IPS-11a (cell line): Measurements from ENCODE around the gene CNTRL.
"Not testable (repeated sequence)": the region's sequence is repeated elsewhere in the genome, so short reads cannot be mapped to it uniquely, and the experiment has no call there.

Experiments
- H3K4me3 ChIP-seq: one replicate; pipeline ENCODE4 v1.5.1; 2013; ENCODE audit warnings: low read depth, low read length, control low read depth

CNTRL gene

DNA sequence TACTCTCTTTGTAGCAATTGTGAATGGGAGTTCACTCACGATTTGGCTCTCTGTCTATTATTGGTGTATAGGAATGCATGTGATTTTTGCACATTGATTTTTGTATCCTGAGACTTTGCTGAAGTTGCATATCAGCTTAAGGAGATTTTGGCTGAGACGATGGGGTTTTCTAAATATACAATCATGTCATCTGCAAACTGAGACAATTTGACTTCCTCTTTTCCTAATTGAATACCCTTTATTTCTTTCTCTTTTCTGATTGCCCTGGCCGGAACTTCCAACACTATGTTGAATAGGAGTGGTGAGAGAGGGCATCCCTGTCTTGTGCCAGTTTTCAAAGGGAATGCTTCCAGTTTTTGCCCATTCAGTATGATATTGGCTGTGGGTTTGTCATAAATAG lies 54.6 kb downstream of the CNTRL start:
- not testable (repeated sequence) for H3K4me3 ChIP-seq

DNA sequence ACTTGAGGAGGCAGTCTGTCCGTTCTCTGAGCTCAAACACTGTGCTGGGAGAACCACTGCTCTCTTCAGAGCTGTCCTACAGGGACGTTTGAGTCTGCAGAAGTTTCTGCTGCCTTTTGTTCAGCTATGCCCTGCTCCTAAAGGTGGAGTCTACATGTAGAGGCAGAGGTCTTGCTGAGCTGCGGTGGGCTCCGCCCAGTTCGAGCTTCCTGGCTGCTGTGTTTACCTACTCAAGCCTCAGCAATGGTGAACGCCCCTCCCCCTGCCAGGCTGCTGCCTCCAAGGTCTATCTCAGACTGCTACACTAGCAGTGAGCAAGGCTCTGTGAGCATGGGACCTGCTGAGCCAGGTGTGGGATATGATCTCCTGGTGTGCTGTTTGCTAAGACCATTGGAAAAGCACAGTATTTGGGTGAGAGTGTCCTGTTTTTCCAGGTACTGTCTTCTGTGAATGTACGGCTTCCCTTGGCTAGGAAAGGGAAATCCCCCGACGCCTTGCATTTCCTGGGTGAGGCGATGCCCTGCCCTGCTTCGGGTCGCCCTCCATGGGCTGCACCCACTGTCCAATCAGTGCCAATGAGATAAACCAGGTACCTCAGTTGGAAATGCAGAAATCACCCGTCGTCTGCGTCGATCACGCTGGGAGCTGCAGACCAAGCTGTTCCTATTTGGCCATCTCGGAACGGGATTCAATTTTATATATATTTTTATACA lies 58.5 kb downstream of the CNTRL start:
- H3K4me3 ChIP-seq, result no peak overlapping the region

DNA sequence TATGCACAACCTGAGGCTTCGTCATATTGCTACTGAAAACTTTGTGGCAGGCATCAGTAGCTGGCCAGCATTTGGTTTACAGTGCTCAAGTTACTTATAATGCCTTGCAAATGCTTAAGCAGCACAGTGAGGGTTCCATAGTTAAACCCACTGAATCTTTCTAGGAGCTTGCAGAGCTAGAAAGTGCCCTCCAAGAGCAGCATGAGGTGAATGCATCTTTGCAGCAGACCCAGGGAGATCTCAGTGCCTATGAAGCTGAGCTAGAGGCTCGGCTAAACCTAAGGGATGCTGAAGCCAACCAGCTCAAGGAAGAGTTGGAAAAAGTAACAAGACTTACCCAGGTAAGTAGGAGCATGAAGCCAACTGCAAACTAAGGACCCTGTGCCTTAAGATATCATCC lies 60.9 kb downstream of the CNTRL start:
- no peak overlapping the region for H3K4me3 ChIP-seq

DNA sequence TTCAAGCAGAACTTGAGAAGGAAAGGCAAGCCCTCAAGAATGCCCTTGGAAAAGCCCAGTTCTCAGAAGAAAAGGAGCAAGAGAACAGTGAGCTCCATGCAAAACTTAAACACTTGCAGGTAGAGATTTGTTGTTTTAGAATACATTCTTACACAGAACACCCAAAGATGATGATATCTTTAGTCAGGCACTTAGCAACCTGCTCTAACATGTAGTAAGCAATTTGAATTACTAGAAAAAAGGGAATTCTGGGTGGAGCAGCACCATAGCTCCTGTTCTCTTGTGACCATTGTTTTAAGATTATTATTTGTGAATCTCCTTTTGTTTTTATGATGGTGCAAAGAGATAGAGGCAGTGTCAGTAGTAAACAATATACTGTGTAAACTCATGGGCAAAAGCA lies 63.8 kb downstream of the CNTRL start:
- no peak overlapping the region for H3K4me3 ChIP-seq

DNA sequence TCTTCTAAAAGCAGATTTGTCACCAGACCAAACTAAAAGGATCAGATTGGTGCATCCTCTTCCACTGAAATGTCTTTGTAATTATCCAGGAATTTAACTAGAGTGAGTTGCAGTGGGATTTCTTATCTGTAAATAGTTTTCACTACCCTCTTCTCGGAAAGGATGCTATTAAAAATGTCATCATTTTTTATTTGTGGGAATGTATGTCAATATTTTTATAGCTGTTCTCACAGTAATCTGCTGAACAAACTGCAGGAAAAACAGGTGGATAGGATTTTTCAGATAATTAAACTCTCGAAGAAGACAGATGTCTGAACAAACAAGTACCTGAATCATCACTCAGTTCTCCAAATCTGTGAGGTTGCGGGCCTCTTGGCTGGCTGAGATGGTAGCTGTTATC lies 64.2 kb downstream of the CNTRL start:
- H3K4me3 ChIP-seq, result no peak overlapping the region

DNA sequence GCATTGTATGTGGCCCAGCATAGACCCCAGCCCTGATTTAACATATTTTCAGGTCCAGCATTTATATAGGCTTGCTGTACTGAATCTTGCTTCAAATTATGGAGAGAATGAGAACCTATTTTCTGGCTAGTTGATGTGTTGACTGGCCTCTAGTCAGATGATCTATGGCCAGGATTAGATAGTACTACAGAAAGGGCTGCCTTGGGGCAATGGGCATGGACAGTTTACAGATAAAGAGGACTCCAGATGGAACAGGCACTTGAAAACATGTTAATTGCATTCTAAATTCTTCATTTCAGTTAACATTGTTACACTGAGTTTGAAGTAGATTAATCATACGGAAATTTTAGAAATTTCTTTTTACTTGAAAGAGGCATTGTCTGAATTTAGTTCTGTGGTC lies 65.4 kb downstream of the CNTRL start:
- H3K4me3 ChIP-seq, result no peak overlapping the region

DNA sequence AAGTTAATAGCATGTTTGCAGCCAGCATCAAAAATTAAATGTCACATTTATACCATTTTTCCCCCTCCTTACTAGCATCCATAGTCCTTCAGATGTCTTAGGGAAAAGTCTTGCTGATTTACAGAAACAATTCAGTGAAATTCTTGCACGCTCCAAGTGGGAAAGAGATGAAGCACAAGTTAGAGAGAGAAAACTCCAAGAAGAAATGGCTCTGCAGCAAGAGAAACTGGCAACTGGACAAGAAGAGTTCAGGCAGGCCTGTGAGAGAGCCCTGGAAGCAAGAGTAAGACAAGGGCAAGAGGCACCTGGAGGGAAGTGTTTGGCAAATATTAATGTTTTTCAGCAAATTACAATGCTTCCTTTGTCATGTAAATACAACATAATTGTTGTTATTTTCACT lies 66.6 kb downstream of the CNTRL start:
- H3K4me3 ChIP-seq, result no peak overlapping the region

DNA sequence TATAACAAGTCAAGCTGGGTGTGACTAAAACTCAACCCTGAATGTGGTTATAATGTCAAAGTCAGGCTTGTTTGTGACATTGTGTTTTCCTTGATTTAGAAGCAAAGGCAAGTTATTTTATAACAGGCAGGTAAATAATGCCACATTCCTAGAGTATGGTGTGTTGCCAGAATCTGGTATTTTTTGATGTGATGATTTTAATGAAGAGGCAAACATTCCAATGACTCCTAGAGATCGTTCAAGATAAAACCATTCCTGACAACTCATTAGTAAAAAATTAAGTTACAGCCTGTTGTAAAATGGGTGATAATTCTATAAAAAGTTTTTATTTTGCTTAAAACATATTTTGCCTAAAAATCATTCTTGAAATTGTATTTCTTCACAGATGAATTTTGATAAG lies 67.0 kb downstream of the CNTRL start:
- H3K4me3 ChIP-seq, result no peak overlapping the region

DNA sequence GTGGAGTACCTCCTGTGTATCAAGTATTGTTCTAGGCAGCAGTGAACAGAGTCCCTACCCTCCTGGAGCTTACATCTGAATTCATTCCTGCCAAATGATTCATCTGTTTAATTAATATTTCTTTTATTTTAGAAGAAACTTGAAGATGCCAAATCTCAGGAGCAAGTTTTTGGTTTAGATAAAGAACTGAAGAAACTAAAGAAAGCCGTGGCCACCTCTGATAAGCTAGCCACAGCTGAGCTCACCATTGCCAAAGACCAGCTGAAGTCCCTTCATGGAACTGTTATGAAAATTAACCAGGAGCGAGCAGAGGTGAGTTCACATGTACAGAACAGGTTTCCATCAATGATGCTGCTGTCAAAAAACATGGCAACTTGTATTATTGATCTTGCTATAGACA lies 69.0 kb downstream of the CNTRL start:
- no peak overlapping the region for H3K4me3 ChIP-seq

DNA sequence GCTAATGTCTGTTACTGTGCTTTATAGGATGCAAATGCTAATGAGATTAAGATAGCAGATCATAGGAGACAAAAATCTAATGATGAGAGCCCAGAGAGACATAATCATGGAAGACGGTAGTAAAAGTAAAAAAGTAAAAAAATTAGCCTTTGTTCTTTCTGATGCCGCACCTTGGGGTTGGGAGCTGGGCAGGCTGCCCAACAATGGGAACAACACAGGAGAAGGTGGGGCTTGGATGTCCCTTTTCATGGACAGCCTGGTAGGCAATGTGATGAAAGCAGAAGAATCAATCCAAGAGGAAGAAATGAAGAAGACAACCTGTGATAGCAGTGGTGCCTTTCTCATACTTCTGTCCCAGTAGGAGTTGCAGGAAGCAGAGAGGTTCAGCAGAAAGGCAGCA lies 69.7 kb downstream of the CNTRL start:
- H3K4me3 ChIP-seq, result no peak overlapping the region

DNA sequence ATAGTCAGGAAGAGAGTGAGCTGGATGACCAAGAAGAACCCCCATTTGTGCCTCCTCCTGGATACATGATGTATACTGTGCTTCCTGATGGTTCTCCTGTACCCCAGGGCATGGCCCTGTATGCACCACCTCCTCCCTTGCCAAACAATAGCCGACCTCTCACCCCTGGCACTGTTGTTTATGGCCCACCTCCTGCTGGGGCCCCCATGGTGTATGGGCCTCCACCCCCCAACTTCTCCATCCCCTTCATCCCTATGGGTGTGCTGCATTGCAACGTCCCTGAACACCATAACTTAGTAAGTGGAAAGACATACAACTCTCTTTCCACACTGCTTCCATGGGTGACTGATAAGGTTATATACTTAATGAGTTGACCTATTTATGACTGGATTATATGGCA lies 75.4 kb downstream of the CNTRL start:
- H3K4me3 ChIP-seq, result no peak overlapping the region

DNA sequence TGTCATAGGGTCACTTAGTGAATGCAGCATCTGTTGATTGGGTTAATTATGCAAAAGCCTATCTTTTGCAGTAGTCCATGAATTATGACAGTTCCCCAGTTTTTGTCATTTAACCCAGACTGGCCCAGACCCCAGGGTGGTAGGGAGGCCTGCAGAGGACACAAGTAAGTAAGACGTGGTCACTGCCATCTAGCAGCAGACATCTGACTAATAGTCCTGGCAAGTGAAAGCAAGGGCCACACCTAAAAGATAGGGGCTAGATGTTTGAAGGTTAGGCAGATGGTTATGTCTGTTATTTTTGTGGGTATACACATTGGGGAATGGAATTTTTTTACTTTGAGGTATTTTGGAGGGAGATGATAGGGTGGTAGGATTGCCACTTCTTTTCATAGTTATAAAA lies 78.9 kb downstream of the CNTRL start:
- no peak overlapping the region for H3K4me3 ChIP-seq

DNA sequence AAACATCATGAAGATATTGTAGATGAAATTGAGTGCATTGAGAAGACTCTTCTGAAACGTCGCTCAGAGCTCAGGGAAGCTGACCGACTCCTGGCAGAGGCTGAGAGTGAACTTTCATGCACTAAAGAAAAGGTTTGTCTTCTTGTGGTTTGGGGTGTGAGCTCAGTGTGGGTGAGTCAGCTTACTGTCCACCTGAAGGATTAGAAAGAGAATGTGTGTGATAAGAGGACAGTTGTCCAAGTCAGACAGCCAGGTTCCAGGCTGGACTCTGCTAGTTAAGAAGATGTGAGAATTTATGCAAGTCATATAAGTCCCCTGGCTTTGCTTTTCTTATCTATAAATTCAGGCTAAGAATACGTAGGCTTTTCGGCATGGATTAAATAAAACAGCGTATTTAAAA lies 80.0 kb downstream of the CNTRL start:
- H3K4me3 ChIP-seq, result no peak overlapping the region

DNA sequence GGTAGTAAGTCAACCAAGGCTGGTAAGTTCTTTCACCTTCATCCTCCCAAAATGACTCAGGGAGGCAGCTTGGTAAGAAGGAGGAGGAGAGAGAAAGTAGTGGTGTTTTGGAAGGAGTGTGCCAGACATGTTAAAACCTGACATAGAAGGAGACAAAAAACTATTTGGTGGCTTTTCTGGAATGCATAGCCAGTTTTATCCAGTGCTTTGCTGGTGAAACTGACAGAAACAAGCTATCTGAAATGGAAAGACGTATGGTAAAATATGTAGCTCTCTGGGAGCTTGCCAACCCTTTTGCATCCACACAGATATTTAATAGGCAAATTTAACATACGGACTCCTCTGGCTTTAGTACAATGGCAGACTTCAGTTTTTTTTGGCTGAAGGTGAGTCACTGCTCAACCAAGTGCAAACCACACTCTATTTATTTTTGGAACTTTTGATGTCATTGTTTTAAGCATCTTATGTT lies 81.5 kb downstream of the CNTRL start:
- H3K4me3 ChIP-seq, result no peak overlapping the region

DNA sequence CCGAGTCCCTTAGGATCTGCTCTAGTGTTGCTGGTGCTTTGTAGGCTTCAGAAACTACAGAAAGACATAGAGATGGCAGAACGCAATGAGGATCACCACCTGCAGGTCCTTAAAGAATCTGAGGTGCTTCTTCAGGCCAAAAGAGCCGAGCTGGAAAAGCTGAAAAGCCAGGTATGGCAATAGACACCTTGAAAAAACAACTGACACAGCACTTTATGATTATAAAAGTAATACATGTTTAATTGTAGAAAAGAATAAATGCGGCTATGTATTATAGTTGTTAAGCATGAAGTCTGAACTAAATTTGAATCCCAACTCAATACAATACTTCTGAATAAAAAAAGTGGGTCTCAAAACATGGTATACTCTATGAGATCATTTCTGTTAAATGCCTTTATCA lies 83.2 kb downstream of the CNTRL start:
- H3K4me3 ChIP-seq, result no peak overlapping the region

DNA sequence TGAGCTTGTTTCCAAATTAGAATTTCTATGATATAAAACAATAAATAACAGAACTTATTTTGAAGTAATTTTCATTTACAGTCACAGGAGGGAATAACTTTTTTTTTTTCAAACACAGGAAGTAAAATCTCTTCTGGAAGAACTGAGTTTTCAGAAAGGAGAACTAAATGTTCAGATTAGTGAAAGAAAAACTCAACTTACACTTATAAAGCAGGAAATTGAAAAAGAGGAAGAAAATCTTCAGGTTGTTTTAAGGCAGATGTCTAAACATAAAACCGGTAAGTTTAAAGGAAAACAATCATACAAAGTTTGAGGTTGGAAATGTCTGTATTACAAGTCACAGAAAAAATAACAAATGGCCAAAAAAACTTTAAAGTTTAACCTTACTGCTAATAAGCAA lies 85.3 kb downstream of the CNTRL start:
- H3K4me3 ChIP-seq, result no peak overlapping the region

DNA sequence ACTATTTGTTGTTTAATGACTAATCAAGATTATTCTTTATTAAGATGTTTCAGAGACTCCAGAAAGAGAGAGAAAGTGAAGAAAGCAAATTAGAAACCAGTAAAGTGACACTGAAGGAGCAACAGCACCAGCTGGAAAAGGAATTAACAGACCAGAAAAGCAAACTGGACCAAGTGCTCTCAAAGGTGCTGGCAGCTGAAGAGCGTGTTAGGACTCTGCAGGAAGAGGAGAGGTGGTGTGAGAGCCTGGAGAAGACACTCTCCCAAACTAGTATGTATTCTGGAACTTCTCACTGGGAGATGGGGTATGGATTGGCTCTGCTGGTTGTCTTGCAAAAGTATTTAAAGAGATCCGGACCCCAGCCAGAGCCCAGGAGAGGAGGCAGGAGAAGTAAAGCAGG lies 93.3 kb downstream of the CNTRL start:
- H3K4me3 ChIP-seq, result no peak overlapping the region

DNA sequence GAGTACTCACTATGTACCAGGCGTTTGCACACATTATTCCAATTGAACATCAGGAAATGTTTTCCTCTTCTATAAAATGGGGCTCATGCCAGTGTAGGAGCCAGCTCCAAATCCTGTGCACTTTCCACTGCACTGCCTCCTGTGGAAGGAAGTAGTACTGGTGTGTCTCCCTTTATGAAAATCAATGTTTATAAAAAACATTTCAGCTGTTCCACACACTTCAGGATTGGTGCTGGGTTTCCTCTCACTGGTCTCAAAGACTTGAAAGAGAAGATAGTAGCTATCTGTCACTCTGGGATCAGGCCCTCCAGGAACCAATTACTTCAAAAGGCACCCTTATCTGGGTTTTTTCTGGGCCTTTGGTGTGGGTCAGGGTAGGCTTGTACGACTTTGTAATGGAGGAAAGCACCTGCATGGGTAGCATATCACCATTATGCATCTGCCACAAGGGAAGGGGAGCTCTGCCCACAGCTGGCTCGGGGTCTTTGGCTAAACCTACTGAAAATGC lies 94.4 kb downstream of the CNTRL start:
- H3K4me3 ChIP-seq, result no peak overlapping the region

DNA sequence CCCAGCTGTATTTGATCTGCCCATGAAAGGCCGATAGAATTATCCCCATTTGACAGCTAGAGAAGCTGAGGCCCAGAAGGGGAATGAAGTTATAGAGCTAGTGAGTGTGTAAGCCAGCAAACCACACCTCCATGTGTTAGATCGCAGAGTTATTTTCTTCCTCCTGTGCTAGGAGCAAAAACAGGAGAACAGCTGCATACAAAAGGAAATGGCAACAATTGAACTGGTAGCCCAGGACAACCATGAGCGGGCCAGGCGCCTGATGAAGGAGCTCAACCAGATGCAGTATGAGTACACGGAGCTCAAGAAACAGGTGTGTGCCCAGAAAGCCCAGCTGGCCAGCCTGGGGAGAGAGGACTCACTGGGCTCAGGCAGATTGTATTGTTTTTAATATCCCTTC lies 96.5 kb downstream of the CNTRL start:
- no peak overlapping the region for H3K4me3 ChIP-seq

DNA sequence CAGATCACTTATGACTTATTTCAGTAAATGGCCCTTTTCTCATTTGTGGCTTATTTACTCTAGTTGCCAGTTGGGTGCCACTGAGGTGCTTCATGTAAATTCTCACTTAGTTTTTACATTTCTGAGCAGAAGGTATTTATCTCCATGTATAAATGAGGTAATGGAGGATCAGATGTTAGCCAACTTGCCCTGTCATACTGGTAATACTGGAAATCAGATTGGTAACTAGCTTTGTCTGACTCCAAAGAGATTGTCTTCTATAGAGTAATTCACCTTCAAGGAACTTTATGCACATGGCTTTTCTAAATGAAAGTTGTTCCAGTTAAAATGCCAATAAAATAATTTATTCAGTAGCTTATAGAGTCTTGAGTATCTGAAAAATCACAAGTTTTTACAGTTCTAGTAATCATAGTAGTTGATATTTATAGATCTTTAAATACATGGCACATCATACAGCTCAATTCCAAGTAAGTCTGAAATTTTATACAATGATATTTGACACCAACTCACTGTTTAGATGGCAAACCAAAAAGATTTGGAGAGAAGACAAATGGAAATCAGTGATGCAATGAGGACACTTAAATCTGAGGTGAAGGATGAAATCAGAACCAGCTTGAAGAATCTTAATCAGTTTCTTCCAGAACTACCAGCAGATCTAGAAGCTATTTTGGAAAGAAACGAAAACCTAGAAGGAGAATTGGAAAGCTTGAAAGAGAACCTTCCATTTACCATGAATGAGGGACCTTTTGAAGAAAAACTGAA lies 98.2 kb downstream of the CNTRL start:
- no peak overlapping the region for H3K4me3 ChIP-seq

DNA sequence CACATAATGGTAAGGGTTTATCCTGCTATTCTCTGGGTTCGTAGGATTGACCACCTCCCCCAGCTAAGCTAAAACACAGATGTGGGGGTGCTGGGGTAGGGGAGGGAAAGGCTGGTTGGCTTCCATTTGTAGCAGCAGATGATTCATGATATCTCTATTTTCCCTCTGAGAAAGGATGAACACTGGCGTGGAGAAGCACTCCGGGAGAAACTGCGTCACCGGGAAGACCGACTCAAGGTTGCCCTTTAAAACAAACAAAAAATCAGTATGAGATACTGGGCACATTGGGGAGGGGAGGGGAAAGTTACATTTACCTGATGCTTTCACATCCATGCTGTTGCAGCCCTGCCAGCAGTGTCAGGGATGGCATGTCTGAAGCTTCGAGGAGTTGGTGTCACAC lies 98.7 kb downstream of the CNTRL start:
- no peak overlapping the region for H3K4me3 ChIP-seq

DNA sequence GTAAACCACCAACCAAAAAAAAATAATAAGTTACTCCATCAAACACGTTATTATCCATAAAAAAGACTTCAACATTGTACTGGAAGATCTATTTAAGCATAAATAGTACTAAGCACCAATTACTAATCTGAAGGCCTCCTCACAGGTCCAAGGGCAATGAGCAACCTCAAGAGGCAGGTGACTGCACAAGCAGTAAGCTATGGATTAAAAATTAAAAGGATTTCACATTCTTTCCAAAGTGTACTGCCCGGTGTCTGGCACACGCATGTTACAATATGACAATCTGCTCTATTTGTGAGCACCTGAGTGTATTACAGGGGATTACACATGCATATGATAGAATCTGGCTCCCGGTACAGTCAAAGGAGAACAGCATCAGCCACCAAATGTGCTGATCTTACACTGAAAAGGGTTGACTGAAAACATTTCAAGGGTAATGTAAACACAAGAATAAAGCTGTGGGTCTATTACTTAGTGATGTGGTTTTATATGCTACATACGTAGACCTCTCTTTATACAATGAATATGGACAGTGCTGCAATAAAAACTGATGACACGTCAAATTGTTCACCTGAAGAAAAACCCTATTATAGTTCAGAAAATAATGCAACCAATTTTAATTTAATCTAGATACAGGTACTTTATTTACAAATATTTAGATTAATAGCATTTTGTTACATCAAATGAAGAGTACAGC lies 104.1 kb downstream of the CNTRL start:
- H3K4me3 ChIP-seq, result no peak overlapping the region
